GM19023 (cell line): Measurements from ENCODE around the gene FAM168A.

Experiments
- ATAC-seq: cut with Tn5 transposase; IDR thresholded peaks from one replicate; pipeline ENCODE4 v1.9.1; 2021; ENCODE audit warnings: mild to moderate bottlenecking, moderate library complexity; ENCODE audit not compliant: unreplicated experiment

FAM168A gene

DNA sequence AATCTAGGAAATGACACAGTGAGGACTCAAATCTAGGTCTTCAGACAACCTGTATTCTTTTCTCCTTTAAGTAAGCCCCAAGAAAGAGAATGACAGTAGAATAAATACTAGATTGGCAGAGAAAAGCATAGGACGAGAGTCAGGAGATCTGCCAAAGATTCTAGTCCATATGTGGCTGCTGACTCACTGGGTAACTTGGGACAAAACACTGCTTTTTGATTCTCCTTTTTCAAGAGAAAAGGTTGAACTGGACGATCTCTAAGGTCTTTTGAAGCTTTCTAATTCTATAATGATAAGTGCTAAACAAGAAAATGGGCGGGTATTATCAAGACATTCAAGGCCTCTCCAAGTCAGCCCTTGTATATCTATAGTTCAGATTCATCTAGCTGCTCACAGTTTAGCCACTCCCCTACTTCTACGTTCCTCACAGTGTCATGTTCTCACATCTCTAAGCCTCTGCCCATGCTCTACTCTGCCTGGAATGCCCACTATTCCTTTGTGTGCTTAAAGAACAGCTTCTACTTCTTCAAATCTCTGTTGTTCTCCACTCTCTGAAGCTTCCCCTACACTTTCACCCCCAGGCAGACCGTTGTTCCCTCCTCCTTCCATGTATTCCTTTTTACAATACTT is 168.7 kb downstream of the FAM168A start:
- ATAC-seq: no peak

DNA sequence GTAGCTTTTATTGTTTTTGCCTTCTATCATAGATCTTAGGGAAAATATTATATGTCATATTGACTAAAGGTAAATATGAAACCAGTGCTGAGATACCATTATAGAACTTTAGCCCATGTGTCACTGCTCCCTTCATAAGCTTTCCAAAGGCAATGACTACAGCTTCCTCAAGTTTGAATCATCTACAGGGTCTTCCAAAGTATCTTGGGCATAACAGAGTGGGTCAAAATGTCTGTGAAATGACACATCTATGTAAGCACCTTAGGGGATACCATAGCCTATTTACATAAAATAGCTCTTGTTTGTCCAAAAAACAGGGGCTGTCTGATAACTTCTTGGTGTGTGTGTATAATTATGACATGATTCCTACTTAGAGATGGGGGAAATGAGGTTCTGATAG is 169.2 kb downstream of the FAM168A start:
- no peak for ATAC-seq

DNA sequence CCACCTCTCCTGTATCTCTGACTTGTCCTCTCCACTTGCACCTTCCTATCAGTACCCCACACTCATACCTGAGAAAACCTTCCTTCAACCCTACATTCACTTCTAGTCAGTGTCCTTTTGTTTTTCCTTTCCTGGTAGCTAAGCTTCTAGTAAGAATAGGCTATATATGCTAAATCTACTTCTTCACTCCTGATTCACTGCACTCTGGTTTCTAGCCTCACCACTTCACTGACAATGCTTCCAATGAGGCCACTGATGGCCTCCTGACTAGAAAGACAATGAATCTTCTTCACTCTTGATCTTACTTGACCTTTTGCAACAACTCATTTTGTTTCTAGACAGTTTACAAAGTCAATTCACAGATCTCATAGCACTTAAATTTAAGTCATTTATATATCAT is 169.7 kb downstream of the FAM168A start:
- ATAC-seq: no peak

DNA sequence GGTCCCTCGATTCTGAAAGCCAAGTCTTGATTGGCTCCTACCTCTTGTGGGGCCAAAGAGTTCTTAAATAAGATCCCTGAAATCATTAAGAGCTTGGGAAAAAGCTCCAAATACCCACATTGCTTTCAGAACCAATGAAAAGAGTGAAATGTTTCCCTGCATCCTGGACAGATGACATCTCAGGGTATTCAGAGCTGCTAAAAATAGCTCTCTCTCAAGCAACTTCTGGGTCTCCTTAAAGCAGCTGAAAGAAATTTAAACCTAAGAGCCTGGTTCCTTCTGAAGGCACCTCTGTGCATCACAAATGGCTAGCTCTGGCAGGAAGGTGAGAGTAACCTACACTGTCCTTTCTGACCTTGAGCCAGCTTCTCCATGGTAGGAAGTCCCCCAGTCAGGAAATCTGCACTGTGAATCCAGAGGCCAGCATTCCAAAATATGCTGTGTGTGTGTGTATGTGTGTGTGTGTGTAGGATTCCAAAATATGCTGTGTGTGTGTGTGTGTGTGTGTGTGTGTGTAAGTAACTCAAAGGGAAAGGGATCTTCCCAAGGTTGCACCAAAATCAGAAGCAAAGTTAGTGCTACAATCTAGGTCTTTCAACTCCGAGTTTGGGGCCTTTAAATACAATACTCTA is 171.6 kb downstream of the FAM168A start:
- ATAC-seq: no peak

DNA sequence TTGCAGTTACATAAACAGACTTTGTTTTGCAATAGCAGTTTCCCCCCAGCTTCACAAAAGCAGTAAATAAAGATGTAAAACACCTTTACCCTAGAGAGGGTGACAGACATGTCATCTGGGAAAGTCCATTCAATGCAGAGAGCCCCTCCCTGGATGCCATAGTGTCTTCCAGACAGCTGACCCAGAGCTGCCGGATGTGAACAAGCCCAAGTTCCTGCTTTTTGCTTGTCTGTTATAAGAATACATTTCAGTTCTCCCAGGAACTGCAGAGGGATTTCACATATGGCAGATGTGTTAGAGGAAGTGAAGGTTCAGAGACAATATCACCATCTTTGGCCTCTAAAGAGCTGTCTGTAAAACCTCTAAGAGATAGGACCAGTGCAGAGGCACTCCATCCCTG is 172.8 kb downstream of the FAM168A start:
- no peak for ATAC-seq

DNA sequence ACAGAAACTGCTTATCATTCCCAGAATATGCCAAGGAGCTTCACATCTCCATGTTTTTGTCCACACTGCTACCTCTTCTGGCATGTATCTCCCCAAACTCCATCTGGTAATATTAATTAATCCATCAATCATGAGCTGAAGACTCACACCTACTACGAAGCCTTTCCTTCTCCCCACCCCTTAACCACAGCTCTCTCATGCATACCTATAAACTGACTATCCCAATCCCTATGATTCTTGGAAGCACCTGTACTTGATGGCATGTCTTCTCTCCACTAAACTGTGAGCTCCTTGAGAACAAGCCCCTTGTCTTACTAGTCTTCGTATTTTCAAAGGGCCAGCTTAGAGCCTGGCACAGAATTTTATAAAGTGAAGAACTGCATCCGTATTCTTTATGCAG is 174.4 kb downstream of the FAM168A start:
- ATAC-seq: no peak

DNA sequence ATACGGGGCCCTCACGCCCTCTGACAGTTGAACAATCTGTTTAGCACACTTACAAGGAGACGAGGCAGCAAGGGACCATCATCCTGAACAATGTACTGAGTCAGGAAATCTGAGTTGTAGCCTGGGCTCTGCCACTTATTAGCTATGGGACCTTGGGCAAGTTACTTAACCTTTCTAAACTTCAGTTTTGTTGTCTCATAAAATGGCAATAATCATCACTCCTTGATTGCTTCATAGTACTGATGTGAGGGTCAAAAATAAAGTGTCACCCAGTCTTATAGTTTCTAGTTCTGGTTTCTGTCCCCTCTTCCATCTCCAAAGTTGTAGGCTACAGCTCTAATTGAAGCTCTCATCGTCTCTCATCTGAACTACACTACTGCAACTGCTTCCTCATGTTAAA is 175.0 kb downstream of the FAM168A start:
- no peak for ATAC-seq

DNA sequence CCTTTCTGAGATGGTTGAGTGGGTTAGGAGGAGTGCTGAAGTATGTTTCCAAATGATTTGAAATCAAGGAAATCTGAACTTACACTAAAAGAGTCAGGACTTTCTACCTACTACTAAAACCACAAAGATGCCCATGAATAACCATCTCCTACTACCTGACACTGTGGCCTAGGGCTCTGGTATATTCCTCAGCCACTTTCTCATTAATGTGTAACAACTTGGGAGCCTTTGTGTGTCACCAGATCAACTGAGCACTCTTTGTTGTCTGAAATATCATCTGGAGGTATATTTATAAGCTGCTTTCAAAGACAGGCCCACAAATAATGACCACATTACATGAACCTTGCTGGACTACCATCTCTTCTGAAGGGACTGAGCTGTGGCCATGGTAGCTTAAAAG is 177.8 kb downstream of the FAM168A start:
- no peak for ATAC-seq

DNA sequence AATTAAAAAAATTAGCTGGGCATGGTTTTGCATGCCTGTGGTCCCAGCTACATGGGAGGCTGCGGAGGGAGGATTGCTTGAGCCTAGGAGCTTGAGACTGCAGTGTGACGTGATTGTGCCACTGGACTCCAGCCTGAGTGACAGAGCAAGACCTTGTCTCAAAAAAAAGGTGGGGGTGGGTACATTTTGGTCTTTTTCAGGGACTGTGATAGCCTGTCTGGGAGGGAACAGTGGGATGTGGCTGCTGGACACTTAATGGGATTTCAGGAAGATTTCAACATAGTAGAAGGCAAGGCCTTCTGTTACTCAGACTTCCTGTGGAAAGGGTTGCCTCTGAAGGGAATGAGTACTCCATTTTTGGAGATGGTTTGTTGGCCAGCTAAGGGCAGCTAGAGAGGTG is 181.1 kb downstream of the FAM168A start:
- no peak for ATAC-seq

DNA sequence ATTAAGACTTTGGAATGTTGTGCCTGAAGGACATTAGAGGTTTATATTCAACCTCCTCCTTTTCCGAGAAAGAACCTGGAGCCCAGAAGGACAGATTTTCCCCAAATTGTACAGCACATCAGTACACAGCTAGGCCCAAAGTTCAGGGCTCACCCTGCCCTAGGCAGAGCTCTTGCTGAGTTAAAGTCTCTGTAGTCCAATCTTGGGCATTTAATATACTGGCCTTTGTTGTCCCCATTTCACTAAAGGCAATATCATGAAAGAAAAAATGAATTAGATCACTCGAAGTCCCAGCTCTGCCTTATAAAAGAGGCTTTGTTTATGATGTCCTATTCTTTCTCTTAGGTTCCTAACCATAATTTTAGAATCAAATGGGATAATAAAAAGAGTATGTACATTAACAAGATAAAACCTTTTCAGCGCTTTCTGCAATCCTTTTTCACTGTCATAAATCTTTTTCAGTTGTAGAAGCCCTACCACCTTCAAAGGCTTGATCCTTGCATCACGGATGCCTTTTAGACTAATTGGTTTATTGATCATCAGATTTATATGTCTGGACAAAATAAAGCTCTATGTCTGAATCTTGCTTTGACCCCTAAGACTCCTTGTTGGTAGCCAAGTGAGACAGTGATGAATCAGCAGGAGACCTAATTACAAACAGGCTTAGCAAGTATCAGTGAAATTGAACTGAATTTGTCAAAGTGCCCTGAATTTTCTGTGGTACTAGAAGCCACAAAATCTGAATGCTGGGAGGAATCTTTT is 181.9 kb downstream of the FAM168A start:
- ATAC-seq: no peak

DNA sequence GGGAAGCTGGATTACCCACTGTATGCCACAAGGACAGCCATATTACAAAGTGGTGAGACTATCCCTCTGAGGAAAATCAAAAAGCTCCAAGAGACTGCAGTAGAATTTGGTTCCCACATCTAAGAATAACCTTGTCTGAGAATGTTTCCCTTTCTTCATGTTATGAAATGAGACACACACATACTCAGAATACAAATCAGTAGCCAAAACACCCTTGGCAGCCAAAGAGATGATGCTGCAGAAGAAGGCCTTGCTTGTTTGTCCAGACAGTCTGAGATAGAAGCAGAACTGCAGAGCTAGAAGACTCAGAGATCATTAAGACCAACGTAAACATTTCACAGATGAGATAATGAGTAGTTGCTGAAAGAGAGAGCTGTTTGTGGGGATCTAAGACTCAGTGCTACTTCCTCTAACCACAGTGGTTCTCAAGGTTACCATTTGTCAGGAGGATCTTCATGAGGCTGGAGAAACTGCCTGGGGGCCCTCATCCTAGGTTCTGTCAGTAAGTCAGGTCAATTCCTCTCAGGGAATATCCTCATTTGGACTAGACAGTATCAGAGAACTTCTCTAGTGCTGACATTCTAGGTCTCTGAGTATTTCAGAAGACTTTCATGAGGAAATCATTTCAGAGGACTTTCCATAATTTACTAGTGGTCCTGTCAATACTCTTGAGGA is 182.8 kb downstream of the FAM168A start:
- ATAC-seq: no peak

DNA sequence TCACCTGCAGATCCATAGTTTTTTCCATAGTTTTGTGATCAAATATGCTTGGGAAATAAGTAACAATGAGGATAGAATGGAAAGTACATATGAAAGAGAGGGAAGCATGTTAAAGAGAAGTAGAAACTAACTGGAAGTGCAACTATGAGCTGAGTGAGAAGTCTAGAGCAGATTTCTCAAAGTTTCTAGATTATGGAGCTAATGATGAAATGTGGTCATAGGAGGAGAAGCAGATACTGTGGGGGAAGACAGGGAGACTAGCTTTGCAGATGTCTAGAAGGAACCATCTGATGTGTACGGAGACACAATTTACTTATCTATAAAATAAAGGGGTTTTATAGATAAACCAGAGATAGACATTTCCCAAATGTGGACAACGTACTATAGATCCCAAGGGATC is 184.7 kb downstream of the FAM168A start:
- no peak for ATAC-seq

DNA sequence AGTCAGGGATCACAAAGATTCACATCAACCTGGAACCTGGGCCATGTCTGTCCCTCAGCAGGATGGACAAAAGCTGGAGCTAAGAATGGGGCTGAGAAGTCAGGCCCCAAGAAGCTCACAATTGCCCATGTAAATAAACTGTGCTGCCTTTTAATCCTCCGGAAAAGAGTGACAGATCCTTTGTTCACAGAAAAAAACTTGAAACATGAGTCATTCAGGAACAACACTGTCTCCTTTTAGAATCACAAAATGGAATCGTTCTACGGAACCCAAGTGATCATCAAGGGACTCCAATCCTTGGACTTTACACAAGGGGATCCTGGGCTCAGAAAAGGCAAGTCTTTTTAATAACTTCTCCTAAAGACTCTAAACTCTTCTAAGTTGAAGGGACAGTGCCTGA is 185.6 kb downstream of the FAM168A start:
- ATAC-seq: no peak

DNA sequence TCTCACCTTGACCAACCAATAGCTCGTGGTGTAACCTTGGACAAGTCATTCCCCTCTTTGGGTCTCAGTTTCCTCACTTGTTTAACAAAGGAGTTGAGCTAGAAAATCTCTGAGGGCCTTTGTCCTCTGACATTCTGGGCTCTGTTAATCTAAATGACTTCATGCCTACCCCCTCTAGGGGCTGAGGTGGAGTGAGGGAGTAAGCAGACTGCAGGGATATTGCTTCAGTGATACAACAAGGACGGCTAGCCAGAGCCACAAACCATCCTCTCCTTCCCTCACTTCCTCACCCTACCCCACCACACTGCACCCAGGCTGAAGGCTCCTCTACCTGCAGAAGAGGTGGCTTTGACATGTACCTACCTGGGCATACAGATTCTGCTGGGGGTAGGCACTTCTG is 186.9 kb downstream of the FAM168A start:
- ATAC-seq: no peak

DNA sequence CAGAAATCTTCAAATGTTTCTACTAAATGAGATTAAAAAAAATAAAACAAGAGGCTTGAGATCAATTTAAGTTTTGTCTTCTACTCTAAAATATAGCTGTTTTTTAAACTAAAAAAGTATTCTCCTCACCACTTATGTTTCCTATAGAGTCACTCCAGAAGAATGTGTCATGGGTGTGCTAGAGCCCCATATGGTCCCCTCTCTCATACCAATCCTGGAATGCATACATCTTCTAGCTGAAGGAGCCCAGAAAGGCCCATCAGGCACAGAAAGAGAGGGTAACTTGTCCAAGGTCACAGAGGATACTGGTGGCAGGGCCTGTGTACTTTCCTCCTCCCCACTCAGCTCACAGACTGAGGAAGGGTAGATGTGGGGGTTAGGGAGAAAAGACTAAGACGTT is 187.3 kb downstream of the FAM168A start:
- no peak for ATAC-seq

DNA sequence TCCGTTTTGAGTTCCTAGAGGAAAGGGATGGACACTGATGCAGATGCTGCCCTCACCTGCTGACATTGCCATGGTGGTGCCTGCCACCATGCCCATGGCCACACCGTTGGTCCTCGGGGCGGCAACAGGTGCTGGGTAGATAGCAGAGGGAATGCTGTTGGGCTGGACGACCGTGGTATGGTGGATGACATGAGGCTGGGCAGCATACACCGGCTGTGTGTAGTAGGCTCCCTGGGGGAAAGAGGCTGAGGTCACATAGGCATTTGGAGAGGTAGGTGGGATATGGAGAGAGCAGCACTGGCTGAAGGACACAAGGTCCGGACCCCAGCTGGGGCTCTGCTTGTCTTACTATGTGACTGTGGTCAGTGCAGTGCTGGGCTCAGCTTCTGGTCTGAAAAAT is 188.5 kb downstream of the FAM168A start:
- ATAC-seq: no peak

DNA sequence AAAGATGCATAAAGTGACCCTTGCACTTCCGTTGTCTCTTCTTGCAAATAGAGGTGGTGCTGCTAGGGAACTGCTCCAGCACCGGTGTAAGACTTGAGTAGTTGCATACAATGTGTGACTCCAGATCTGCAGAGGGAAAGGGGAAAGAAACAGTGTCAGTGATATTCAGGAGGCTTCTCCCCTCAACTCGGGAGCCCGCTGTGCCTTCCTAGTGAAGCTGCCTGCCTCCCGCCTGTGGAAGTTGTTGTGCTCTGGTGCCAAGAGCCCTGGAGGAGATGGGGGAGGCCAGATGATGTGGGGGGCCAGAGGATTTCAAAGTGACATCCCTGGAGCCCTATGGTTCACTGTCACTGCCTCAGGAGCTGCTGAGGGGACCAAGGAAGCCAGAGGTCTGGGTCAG is 191.3 kb downstream of the FAM168A start:
- no peak for ATAC-seq

DNA sequence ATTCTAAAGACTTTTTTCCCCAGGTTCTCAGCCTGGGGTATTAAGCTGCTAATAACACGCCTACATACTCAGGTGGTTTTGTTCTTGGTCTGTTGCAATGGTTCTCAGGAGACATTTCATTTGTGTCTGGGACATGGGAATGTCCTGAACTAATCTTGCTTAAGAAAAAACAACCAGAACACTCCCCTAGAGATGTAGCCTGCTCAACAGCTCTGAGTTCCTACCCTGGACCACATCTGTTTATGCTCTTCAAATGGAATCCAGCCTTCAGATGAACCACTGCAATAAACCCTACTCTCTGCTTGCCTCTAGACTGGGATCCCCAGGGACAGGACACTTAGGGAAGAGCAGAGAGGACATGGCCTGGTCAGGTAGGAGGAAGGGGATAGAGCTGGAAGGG is 191.8 kb downstream of the FAM168A start:
- no peak for ATAC-seq

DNA sequence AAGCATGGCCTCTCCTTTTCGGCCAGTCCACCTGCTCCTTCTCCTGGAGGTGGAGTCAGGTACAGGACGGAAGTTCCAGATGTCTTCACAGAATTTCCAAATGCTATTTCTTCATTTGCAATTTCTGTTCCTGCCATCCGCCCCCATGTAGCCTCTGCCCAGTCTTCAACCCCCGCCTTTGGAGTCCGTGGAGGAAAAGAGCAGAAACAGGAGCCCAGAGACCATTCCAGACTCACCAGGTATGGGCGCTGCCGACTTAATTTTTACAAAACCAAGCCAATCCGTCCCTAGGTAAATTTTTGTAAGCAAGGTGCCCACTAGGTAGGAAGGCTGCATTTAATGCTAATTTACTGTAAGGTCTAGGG is 192.8 kb downstream of the FAM168A start:
- ATAC-seq: no peak

DNA sequence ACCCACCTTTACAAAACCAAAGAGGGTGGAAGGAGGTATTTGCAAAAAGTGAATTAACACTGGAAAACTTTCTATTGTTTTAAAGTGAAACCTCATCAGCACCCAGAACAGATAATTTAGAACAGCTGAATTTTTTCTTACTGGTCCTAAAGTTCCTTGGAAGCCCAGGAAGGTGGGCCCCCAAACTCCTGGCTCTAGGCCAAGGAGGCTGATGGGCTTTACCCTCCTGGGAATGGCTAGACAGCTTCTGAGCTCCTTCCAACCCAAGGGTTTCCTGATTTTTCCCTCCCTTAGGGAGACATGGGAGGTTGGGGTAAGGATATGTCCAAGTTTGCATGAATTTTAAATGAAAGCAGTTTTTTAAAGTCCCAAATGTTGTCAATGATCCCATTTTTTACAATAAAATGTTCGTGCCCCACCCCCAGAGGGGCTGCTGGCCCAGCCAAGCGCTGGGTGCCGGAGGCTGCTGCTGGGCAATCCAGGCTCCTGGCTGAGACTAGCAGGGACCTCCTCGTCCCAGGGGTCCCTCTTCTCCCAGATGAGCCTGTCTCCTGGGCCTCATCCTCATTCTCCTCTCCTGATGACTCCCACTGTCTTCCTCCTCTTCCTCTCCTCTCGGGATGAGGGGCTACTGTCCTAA is 193.3 kb downstream of the FAM168A start:
- no peak for ATAC-seq

DNA sequence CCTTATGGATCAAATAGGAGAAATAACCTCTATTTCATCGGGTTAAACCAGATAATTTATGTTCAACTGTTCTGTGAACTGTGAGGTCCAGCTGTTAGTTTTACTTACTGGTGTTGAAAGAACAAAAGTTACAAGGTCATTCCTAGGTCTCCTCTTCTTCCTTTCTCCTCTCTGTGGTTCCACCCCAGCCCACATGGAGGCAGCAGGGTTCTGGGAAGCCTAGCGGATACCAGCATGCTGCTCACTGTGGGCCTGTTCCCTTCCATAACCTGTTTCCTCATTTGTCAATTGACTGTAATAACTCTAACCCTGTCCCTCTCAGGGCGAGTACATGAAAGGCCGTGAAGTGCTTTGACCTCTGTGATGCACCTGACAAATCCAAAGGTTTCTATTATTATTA is 193.9 kb downstream of the FAM168A start:
- no peak for ATAC-seq
